Thoracic aorta (tissue), 2 donors: ENCODE data around the gene GOLGA3. TPM values are rescaled to one million over a fixed set of nuclear protein-coding genes. Genes with fewer than 3 reads are reported as not detected.

Experiments
- ATAC-seq: fragments of 150-250 bp; one replicate; pipeline ENCODE4 v1.8.0; 2017; ENCODE audit warnings: low read depth; ENCODE audit not compliant: insufficient number of reproducible peaks, low FRiP score
- DNase-seq: peaks from one replicate; pipeline ENCODE4 v3.0.0-alpha.2; 2020; ENCODE audit warnings: low spot score
- H3K27ac ChIP-seq, 2 donors: fragments of 200-600 bp; sonication (generic); 1 replicate in 1 of 2; 2 replicates in 1 of 2; pipeline ENCODE4 v1.5.1; 2016; ENCODE audit warnings: mild to moderate bottlenecking in 2 of 2, moderate library complexity in 2 of 2
- H3K27me3 ChIP-seq: fragments of 200-600 bp; sonication (generic); replicated peaks from 2 replicates; pipeline ENCODE4 v1.6.0; 2016; ENCODE audit warnings: mild to moderate bottlenecking; ENCODE audit not compliant: insufficient read depth
- H3K36me3 ChIP-seq: fragments of 200-600 bp; sonication (generic); one replicate; pipeline ENCODE4 v1.5.1; 2016
- H3K4me1 ChIP-seq, 2 donors: fragments of 200-600 bp; sonication (generic); 1 replicate in 1 of 2; 2 replicates in 1 of 2; pipeline versions ENCODE4 v1.5.1 to v1.6.0; 2016; ENCODE audit warnings: low read depth in 2 of 2, mild to moderate bottlenecking in 1 of 2; ENCODE audit not compliant: control insufficient read depth in 1 of 2
- H3K4me3 ChIP-seq: fragments of 200-600 bp; sonication (generic); 2 replicates; pipeline ENCODE4 v1.5.1; 2016; ENCODE audit warnings: mild to moderate bottlenecking
- H3K9me3 ChIP-seq: fragments of 200-600 bp; sonication (generic); 2 replicates; pipeline ENCODE4 v1.5.1; 2016
- total RNA-seq, 2 donors: library from RNA; depleted of rRNA; stranded (reverse); fragments of >200 nt; gene quantifications; one replicate each; pipeline versions ENCODE4 v1.1.0 to v1.2.3, GENCODE V29; 2016
- TF ChIP-seq, protein P1 (sequence below): fragments of 200-600 bp; sonication (generic); IDR thresholded peaks from one replicate; pipeline ENCODE4 v1.5.1; 2019; ENCODE audit warnings: antibody characterized with exemption

The GOLGA3 gene
- total RNA-seq, 2 donors from 2014 or later: 125 to 137 TPM

DNA sequence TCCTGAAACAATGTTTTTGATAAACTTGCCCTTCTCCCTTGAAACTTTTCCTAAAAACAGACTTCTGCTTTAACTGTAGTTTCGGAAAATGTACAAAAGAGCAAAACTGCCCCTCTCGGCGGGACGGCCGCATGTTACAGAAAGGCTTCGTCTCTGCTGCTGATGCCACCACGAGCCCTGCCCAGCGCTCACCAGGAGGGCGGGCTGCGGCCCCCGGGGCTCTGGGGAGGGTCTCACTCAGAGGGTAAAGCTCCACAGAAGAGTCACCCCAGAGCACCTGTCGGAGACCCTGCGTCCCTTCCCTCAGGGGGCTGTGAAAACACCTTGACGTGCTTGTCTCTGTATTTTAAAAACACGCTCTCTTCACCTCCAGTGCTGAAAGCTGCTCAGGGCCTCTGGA, 12.5 kb upstream of the GOLGA3 start:
- Histone ChIP-seq H3K36me3 (peaks cover 33% of the 10 kb centered on the region), H3K27ac (no peak overlapping the region), H3K4me3 (no peak overlapping the region), H3K27me3 (no peaks in the 10 kb centered on the region), H3K9me3 (no peaks in the 10 kb centered on the region), H3K4me1 (peaks cover 0 to 8% of the 10 kb centered on the region in 2 donors)
- DNase-seq (no peak), ATAC-seq (no peak)
- TF ChIP-seq, protein P1, sequence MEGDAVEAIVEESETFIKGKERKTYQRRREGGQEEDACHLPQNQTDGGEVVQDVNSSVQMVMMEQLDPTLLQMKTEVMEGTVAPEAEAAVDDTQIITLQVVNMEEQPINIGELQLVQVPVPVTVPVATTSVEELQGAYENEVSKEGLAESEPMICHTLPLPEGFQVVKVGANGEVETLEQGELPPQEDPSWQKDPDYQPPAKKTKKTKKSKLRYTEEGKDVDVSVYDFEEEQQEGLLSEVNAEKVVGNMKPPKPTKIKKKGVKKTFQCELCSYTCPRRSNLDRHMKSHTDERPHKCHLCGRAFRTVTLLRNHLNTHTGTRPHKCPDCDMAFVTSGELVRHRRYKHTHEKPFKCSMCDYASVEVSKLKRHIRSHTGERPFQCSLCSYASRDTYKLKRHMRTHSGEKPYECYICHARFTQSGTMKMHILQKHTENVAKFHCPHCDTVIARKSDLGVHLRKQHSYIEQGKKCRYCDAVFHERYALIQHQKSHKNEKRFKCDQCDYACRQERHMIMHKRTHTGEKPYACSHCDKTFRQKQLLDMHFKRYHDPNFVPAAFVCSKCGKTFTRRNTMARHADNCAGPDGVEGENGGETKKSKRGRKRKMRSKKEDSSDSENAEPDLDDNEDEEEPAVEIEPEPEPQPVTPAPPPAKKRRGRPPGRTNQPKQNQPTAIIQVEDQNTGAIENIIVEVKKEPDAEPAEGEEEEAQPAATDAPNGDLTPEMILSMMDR: no peak

DNA sequence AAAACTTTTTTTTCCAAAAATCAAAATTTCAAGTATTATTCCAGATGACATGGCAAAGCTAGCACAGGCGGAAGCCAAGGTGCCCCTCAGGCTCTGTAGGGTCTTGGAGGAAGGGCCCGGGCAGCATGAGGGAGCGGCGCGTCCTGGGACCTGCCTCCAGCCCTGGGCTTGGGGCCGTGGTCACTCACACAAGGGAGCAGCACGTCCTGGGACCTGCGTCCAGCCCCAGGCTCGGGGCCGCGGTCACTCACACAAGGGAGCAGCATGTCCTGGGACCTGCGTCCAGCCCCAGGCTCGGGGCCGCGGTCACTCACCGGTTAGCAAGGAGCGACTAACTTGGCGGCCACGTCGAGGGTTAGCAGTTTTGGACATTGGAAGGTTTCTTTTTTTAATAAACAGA, 11.9 kb upstream of the GOLGA3 start:
- TF ChIP-seq, protein P1: no peak
- Histone ChIP-seq H3K4me1 (peaks cover 0 to 8% of the 10 kb centered on the region in 2 donors), H3K27me3 (no peaks in the 10 kb centered on the region), H3K27ac (no peak overlapping the region), H3K36me3 (peaks cover 28% of the 10 kb centered on the region), H3K9me3 (no peaks in the 10 kb centered on the region), H3K4me3 (no peak overlapping the region)
- DNase-seq: no peak
- no peak for ATAC-seq

GRCh38 chr12:132839558-132840235, 11.0 kb upstream of the GOLGA3 start:
- TF ChIP-seq, protein P1: no peak
- Histone ChIP-seq H3K4me3 (no peak overlapping the region), H3K4me1 (peaks cover 0 to 8% of the 10 kb centered on the region in 2 donors), H3K9me3 (no peaks in the 10 kb centered on the region), H3K27ac (no peak overlapping the region), H3K27me3 (no peaks in the 10 kb centered on the region), H3K36me3 (peaks cover 22% of the 10 kb centered on the region)
- DNase-seq: no peak
- ATAC-seq: no peak

- TF ChIP-seq, protein P1: no peak
- peaks cover 0 to 8% of the 10 kb centered on the region in 2 donors for H3K4me1 ChIP-seq
- peak overlapping the region in 1 of 2 donors; percentile 40 for H3K27ac ChIP-seq
- ATAC-seq (no peak), DNase-seq (no peak)
- H3K27me3 ChIP-seq: no peaks in the 10 kb centered on the region
- H3K9me3 ChIP-seq: no peaks in the 10 kb centered on the region
- no peak overlapping the region for H3K4me3 ChIP-seq
- peaks cover 20% of the 10 kb centered on the region for H3K36me3 ChIP-seq
These were observed 9.9 kb upstream of the GOLGA3 start for GRCh38 chr12:132838410-132839080.

GRCh38 chr12:132837693-132838409, 9.2 kb upstream of the GOLGA3 start:
- H3K4me1 ChIP-seq: peaks cover 0 to 8% of the 10 kb centered on the region in 2 donors

More at GRCh38 chr12:132837693-132838409, 9.2 kb upstream of the GOLGA3 start:
- Histone ChIP-seq H3K27me3 (no peaks in the 10 kb centered on the region), H3K36me3 (peaks cover 23% of the 10 kb centered on the region), H3K9me3 (no peaks in the 10 kb centered on the region), H3K4me3 (no peak overlapping the region), H3K27ac (peak overlapping the region; percentile 40 to 43)
- DNase-seq (no peak), ATAC-seq (no peak)
- TF ChIP-seq, protein P1: no peak
